HepG2 (cell line): ENCODE results near the gene PAK1IP1. TPM values are rescaled to one million over a fixed set of nuclear protein-coding genes. Genes with fewer than 3 reads are reported as not detected.

Experiments
- AKNA ChIP-seq: sonication (generic); formaldehyde crosslinking; IDR thresholded peaks from 2 replicates; pipeline ENCODE4 v1.4.0; 2020; ENCODE audit warnings: missing genetic modification reagents, borderline replicate concordance
- KAT8 ChIP-seq: IDR thresholded peaks from 2 replicates; pipeline ENCODE4 v1.6.1; 2016; ENCODE audit warnings: missing genetic modification reagents, missing compliant biosample characterization
- KLF16 ChIP-seq, 2 experiments: sonication (generic) in 1 of 2; formaldehyde crosslinking in 1 of 2; IDR thresholded peaks; 2 replicates each; pipeline versions ENCODE4 v1.6.1 to v1.8.0; 2016 to 2023; ENCODE audit warnings: missing genetic modification reagents in 2 of 2, missing compliant biosample characterization in 1 of 2
- REL ChIP-seq: sonication (generic); formaldehyde crosslinking; conservative IDR thresholded peaks from 2 replicates; pipeline ENCODE4 v1.8.0; 2022; ENCODE audit warnings: mild to moderate bottlenecking, missing genetic modification reagents, moderate library complexity
- SETDB1 ChIP-seq: sonication (generic); formaldehyde crosslinking; IDR thresholded peaks from 2 replicates; pipeline ENCODE4 v1.5.1; 2020; ENCODE audit warnings: missing genetic modification reagents, mild to moderate bottlenecking, borderline replicate concordance
- THRA ChIP-seq: sonication (generic); formaldehyde crosslinking; IDR thresholded peaks from 2 replicates; pipeline ENCODE4 v1.4.0; 2020; ENCODE audit warnings: missing genetic modification reagents, borderline replicate concordance
- ZNF800 ChIP-seq: sonication (generic); formaldehyde crosslinking; IDR thresholded peaks from 2 replicates; pipeline ENCODE4 v1.4.0; 2020; ENCODE audit warnings: missing genetic modification reagents
- polyA plus RNA-seq, 8 experiments: library from polyadenylated mRNA; depleted of rRNA in 3 of 8; stranded (reverse) in 7 of 8; unstranded in 1 of 8; fragments of >200 nt; fragmentation: Illumina TruSeq in 4 of 8; extraction: Trizol in 4 of 8; gene quantifications; 2 replicates each; pipeline versions ENCODE4 v1.2.1 to v1.2.3, GENCODE V29; 2011 to 2016; ENCODE audit warnings: low read depth in 4 of 8, missing spikeins in 1 of 8, mixed read lengths in 1 of 8; ENCODE audit not compliant: insufficient read depth in 1 of 8
- total RNA-seq, 5 experiments: library from RNA; depleted of rRNA; stranded (reverse); fragments of >200 nt; fragmentation: Illumina TruSeq; extraction: Trizol; gene quantifications; 2 replicates each; pipeline ENCODE4 v1.2.3, GENCODE V29; 2016; ENCODE audit warnings: low read depth in 1 of 5

PAK1IP1 gene
- total and polyA plus RNA-seq, 2 of the 13 experiments (the other 11 are each of a cell fraction or from before 2014, with no cell fraction given): 23.4 to 66.2 TPM

GRCh38 chr6:10720960-10721849, 26.4 kb downstream of the PAK1IP1 start (continued):
- TF ChIP-seq ZNF800 (CRISPR knock-in tag): peak; percentile 44; the same call in 1 of the 2 replicates
- peak in 1 of 2 experiments; percentile 77; a peak in 1 of 4 replicates for TF ChIP-seq KLF16 (CRISPR knock-in tag; IDR thresholded peaks at IDR 0.05)
- peak; percentile 91; the same call in 1 of the 2 replicates for TF ChIP-seq AKNA
- peak; percentile 11; the same call in 1 of the 2 replicates for TF ChIP-seq THRA (CRISPR knock-in tag)
- peak; percentile 73 for TF ChIP-seq KAT8 (CRISPR knock-in tag)
- 0 out of 2 replicates have a peak, but pooled peaks have one; percentile 79 for TF ChIP-seq SETDB1 (CRISPR knock-in tag)
- TF ChIP-seq REL (CRISPR knock-in tag): 0 out of 2 replicates have a peak, but pooled peaks have one; percentile 46
